ENCODE data around the gene PLPP3. TPM values are rescaled to one million over a fixed set of nuclear protein-coding genes. Genes with fewer than 3 reads are reported as not detected.

Gene PLPP3
- total and polyA plus RNA-seq, 12 donors, result 16.2 to 136 (median 77.8) TPM

DNA sequence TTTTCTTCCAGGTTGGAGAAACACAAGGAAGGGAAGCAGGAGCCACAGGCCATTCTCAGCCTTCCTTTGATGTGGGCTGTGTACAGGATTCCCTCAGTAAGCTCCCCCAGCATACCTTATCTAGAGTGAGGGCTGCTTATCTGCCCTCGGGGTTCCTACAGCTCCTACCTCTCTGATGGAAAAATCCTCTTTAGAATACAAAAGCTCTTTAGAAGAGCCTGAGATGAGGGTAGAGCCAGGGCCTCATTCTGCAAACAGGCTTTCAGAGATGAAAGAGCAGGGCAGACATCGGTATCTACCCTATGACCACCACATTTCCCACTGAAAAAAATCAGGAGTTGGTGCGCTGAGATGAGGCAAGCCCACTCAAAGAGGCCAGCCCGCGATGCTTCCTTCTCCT lies 85.1 kb downstream of the PLPP3 start:
- Histone ChIP-seq H3K4me1 (peaks cover 4 to 61% (median 41%) of the 10 kb centered on the region in 9 donors), H3K36me3 (peaks cover 0 to 59% (median 25%) of the 10 kb centered on the region in 9 donors), H3K4me3 (no peak overlapping the region), H3K27ac (peak overlapping the region in 1 of 10 donors; percentile 13), H3K27me3 (no peaks in the 10 kb centered on the region), H3K9me3 (no peaks in the 10 kb centered on the region)
- 70 to 75% methylated on average over 5 of the region's 5 CpGs for WGBS, 2 donors
- intact Hi-C loops (cut with DNase I), result loop anchor here in 1 of 10 donors (10.0 kb wide), 1 partner anchor 80 kb away; the partner anchor contains the start of gene PLPP3
- ATAC-seq (no peak), DNase-seq (no peak)
- TF ChIP-seq, protein P1, sequence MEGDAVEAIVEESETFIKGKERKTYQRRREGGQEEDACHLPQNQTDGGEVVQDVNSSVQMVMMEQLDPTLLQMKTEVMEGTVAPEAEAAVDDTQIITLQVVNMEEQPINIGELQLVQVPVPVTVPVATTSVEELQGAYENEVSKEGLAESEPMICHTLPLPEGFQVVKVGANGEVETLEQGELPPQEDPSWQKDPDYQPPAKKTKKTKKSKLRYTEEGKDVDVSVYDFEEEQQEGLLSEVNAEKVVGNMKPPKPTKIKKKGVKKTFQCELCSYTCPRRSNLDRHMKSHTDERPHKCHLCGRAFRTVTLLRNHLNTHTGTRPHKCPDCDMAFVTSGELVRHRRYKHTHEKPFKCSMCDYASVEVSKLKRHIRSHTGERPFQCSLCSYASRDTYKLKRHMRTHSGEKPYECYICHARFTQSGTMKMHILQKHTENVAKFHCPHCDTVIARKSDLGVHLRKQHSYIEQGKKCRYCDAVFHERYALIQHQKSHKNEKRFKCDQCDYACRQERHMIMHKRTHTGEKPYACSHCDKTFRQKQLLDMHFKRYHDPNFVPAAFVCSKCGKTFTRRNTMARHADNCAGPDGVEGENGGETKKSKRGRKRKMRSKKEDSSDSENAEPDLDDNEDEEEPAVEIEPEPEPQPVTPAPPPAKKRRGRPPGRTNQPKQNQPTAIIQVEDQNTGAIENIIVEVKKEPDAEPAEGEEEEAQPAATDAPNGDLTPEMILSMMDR (IDR thresholded peaks at IDR 0.05), result no peak

DNA sequence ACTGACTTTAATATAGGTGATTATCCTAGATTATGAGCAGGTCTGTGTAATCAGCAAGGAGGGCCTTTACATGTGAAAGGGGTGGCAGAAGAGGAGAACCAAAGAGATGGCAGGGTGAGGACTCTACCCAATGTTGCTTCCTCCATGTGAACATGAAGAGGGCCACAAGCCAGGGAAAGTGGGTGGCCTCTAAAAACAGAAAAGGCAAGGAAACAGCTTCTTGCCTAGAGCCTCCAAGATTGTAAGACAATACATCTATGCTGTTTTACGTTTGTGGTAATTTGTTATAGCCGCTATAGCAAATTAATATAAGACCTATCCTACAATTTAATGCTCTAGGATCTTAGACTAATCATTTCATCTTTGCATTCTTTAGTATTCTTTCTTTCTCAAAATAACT lies 85.5 kb downstream of the PLPP3 start:
- H3K4me1 ChIP-seq, result peaks cover 4 to 57% (median 40%) of the 10 kb centered on the region in 9 donors
- no peak overlapping the region for H3K4me3 ChIP-seq
- TF ChIP-seq, protein P1 (IDR thresholded peaks at IDR 0.05), result no peak
- H3K27ac ChIP-seq, result peak overlapping the region in 1 of 10 donors; percentile 13
- no peaks in the 10 kb centered on the region for H3K9me3 ChIP-seq
- no peak for DNase-seq
- ATAC-seq, result no peak
- 95 to 97% methylated on average over 2 of the region's 2 CpGs for WGBS, 2 donors
- peaks cover 0 to 59% (median 25%) of the 10 kb centered on the region in 9 donors for H3K36me3 ChIP-seq
- no peaks in the 10 kb centered on the region for H3K27me3 ChIP-seq
- intact Hi-C loops (cut with DNase I), result loop anchor here in 1 of 10 donors (10.0 kb wide), 1 partner anchor 81 kb away; the partner anchor contains the start of gene PLPP3

DNA sequence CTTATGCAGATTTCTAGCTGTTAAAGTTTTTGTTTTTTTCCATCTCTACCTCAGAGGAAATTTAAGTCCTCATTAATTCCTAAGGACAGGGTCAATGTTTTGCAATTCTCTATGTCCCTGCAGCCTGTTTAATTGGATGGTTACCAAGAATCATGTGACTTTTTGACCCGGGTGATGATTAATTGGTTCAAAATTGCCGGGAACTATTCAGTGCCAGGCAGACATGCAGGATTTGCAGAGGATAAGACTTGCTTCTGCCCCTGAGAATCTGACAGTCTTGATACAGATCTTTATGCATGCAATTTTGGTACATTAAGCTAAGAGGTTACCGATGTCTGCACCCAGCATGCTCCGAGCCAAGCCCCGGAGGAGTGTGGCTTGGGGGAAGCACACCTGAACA lies 87.9 kb downstream of the PLPP3 start:
- DNase-seq, result no peak
- TF ChIP-seq, protein P1 (IDR thresholded peaks at IDR 0.05), result no peak
- 59 to 62% methylated on average over 5 of the region's 5 CpGs for WGBS, 2 donors
- peaks cover 0 to 48% (median 24%) of the 10 kb centered on the region in 9 donors for H3K36me3 ChIP-seq
- H3K9me3 ChIP-seq, result no peaks in the 10 kb centered on the region
- no peaks in the 10 kb centered on the region for H3K27me3 ChIP-seq
- H3K4me1 ChIP-seq, result peaks cover 0 to 33% (median 16%) of the 10 kb centered on the region in 9 donors
- H3K27ac ChIP-seq, result no peak overlapping the region
- no peak overlapping the region for H3K4me3 ChIP-seq
- intact Hi-C loops (cut with DNase I), result loop anchor here in 1 of 10 donors (10.0 kb wide), 1 partner anchor 83 kb away; the partner anchor contains the start of gene PLPP3
- peak in 2 of 8 donors; percentile 45 to 72 for ATAC-seq

DNA sequence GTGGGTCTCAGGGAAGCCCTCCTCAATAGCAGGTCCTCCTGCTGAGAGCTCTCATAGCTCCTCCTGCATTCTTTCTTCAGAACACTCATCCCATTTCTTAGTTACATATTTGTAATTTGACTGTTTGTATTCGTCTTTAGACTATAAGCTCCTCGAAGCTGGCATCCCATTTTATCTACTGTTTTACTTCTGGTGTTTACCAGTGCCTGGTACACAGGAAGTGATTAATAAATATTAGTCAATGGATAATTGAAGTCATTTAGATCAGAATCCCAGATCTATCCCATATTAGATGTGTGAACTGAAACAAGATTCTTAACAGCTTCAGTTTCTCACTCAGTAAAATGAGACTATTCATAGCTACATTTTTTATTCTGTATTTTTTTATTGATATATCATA lies 88.7 kb downstream of the PLPP3 start:
- ATAC-seq (no peak), DNase-seq (no peak)
- intact Hi-C loops (cut with DNase I), result loop anchor here in 1 of 10 donors (10.0 kb wide), 1 partner anchor 84 kb away; the partner anchor contains the start of gene PLPP3
- TF ChIP-seq, protein P1 (IDR thresholded peaks at IDR 0.05), result no peak
- Histone ChIP-seq H3K4me1 (peaks cover 0 to 25% (median 11%) of the 10 kb centered on the region in 9 donors), H3K9me3 (no peaks in the 10 kb centered on the region), H3K27me3 (no peaks in the 10 kb centered on the region), H3K36me3 (peaks cover 0 to 40% (median 19%) of the 10 kb centered on the region in 9 donors), H3K4me3 (no peak overlapping the region), H3K27ac (no peak overlapping the region)
- 74 to 91% methylated on average over 2 of the region's 2 CpGs for WGBS, 2 donors
